CD4-positive, alpha-beta T cell treated with Interleukin-6 for 4 hours (primary cell): ENCODE measurements around the gene PPP1R1C.

ENCODE experiments used
- DNase-seq: peaks from one replicate; pipeline ENCODE4 v3.0.0-alpha.2; 2020; ENCODE audit warnings: mixed read lengths

Gene PPP1R1C

DNA sequence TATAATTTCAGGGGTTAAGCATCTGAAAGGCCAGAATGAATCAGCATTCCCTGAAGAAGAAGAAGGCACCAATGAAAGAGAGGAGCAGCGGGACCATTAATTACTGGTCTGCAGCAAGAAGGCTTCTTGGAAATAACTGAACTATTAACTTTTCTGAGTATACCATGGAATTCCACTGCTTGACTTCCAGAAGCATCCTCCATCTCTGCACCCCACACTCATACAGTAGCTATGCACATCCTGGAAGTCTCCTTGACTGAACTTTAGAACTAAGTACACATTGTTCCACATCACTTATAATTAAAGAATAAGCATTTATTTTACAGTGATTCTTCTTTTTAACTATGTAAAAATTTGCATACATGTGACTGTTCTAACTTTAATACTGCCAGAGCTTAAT, 131.5 kb downstream of the PPP1R1C start:
- DNase-seq, result no peak

DNA sequence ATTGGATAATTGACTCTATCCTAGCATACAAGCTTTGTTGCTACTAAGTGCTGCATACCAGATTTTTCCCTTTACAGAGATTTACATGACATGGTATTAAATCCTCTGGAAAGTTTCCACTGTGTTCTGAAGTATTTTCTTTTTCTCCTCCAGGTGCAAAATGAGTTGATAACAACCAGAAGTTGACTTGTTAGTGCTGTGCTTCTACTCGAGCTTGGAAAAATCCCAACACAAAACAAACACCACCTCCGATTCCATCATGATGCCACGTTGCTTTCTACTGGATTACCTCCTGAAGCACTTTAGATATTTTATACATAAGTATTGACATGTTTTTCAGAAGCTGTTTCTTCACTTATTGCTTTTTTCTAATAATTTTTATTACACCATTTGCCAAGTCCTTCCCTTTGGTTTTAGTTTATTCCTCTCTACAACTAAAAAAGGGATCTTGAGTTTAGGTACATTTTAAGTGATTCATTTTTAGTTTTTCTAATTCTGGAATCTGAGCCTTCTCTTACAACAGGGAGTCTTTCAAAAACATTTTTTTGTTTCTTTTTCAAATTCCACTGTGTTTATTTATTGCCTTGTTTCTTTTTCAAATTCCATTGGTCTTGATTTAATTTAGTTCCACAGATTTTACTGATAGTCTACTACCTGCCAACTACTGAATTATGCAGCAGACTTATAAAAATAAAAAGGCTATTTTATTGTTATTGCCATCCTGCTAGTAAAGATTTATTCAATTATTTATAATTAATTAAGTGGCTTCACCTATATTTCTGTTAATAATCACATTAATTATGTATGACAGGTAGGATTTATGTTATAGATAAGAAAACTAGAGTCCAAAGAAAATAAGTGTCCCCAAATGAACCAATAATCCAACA, 143.4 kb downstream of the PPP1R1C start:
- no peak for DNase-seq

DNA sequence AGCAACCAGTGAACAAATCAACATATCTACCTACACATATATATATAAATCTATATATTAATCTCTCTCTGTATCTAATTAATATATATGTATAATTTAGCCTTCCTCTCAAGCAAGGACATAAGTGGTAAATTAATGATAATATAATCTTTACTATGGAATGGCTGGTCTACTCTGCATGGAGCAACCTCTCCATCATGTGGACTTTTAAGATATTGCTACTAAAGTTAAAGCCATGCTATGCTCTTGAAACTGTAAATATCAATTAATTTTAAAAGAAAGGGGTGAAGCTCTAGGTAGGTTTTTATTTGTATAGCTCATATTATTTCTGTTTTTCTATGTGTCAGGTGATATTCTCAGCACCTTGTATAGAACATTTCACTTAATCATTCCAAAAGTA, 147.0 kb downstream of the PPP1R1C start:
- DNase-seq, result no peak

GRCh38 chr2:182133195-182133891, 147.7 kb downstream of the PPP1R1C start:
- DNase-seq, result no peak

DNA sequence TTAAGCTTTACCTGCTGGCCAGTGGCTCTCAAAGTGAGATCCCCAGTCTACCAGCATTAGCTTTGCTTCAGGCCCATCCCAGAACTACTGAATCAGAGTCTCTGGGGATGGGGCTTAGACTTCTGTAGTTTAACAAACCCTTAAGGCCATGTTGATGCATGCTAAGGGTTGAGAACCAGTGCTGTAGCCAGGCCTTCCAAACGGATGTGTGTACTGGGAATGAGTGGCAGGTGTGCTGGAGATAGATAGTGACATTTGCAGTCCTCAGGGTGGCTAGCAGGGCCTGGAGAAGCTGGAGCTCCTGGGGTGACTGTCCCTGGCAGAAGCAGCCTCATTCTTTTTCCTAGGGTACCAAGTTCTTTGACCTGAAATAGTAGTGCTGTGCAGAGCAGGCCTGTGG, 148.5 kb downstream of the PPP1R1C start:
- DNase-seq, result no peak

GRCh38 chr2:182142062-182142461, 156.4 kb downstream of the PPP1R1C start:
- no peak for DNase-seq

DNA sequence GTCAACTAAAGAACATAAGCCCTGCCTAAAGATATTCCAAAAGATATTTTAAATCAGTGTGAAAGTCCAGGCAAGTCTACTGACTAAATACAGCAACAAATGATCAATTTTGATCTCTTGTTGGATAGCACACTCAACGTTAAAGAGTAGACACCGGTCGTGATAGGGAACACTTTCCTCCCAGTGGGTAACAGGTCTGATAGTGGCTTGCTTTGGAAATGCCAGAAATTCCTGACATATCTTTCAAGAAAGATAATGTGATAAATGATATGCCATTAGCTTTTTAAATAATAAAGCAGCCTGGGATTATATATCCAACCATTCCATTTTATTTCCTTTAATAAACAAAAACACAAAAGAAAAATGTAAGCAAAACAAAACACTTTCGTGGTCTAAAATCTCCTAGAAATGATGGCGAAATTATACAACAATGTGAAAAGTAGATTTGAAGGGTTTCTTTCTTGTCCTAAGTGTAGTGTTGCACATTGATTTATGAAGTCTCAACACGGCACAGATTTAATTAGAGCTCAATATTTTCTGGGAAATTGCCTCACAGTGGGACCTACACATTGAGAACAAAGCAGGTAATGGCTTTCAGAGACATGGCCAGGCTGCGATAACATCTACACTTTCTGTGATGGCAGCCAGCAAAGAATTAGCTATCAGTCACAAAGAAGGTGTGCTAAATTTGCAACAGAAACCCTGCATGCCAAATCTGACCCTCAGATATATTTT, 158.6 kb downstream of the PPP1R1C start:
- DNase-seq, result no peak

GRCh38 chr2:182144776-182145165, 159.1 kb downstream of the PPP1R1C start:
- no peak for DNase-seq

DNA sequence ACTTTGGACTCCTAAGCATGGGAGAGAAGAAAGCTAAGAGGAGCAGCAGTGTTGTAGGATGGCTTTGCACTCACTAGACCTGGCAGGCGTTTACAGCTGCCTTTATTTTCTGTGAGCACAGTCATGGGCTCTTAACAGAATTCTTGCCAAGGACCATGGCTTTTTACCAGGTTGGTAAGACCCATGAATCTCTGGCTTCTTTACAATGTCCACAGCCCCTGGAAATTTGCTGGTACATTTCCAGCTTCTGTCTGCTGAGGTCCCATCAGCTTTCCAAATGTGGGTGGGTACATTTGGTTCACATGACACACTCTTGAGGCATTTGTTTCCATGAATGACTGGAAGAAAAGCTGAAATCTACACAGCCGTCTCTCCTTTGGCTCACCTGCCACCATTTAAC, 162.7 kb downstream of the PPP1R1C start:
- no peak for DNase-seq

GRCh38 chr2:182163878-182164277, 178.2 kb downstream of the PPP1R1C start:
- no peak for DNase-seq

- no peak for DNase-seq
Measured at GRCh38 chr2:182164686-182165085, 179.0 kb downstream of the PPP1R1C start.

GRCh38 chr2:182165202-182165601, 179.5 kb downstream of the PPP1R1C start:
- DNase-seq, result no peak

- DNase-seq, result no peak
Measured at GRCh38 chr2:182166406-182166805, 180.8 kb downstream of the PPP1R1C start.

GRCh38 chr2:182166841-182167240, 181.2 kb downstream of the PPP1R1C start:
- no peak for DNase-seq
